Measurements from ENCODE around the gene BRD9. TPM values are rescaled to one million over a fixed set of nuclear protein-coding genes. Genes with fewer than 3 reads are reported as not detected.

BRD9 gene
- total RNA-seq, 1 donor from 2014 or later: 43.7 TPM

GRCh38 chr5:821504-821903 lies 71.1 kb downstream of the BRD9 start:
- H3K27ac Mint-ChIP-seq (ENCODE audit: unreplicated experiment): no peak overlapping the region

DNA sequence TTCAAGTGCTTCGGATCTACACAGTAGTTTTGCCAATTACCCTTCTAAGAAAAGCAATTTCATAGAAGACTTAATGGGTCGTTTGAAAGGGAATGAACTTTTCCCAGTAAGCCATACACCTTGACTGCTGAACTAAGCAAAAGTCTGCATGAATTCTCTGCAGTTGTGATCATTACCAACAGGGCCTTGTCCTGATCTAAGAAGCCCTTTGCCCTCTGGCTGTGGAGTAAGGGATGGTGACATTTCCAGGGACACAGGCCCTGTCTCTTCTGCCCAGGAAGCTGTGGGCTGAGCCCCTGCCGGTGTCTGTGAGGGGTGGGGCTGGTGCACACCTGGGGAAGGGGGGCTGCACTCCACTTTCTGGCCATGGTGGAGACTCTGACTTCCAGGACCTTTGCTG lies 72.4 kb downstream of the BRD9 start:
- H3K4me3 Mint-ChIP-seq (ENCODE audit: unreplicated experiment): no peak overlapping the region
- H3K9me3 Mint-ChIP-seq (ENCODE audit: unreplicated experiment): no peaks in the 10 kb centered on the region
- no peaks in the 10 kb centered on the region for H3K36me3 ChIP-seq (ENCODE audit: insufficient read depth, low read length)
- H3K4me1 ChIP-seq (ENCODE audit: insufficient read depth, low read length): no peaks in the 10 kb centered on the region
- H3K4me3 ChIP-seq (ENCODE audit: insufficient read depth, low read depth, low read length): no peak overlapping the region
- no peaks in the 10 kb centered on the region for H3K4me1 Mint-ChIP-seq (ENCODE audit: low read depth, unreplicated experiment)
- no peak overlapping the region for H3K9ac ChIP-seq (ENCODE audit: low read length)
- no peaks in the 10 kb centered on the region for H4K20me1 ChIP-seq (ENCODE audit: insufficient read depth, low read length)
- no peak for TF ChIP-seq EZH2 (IDR thresholded peaks at IDR 0.05; ENCODE audit: insufficient read depth, low read length)
- TF ChIP-seq, protein P1, sequence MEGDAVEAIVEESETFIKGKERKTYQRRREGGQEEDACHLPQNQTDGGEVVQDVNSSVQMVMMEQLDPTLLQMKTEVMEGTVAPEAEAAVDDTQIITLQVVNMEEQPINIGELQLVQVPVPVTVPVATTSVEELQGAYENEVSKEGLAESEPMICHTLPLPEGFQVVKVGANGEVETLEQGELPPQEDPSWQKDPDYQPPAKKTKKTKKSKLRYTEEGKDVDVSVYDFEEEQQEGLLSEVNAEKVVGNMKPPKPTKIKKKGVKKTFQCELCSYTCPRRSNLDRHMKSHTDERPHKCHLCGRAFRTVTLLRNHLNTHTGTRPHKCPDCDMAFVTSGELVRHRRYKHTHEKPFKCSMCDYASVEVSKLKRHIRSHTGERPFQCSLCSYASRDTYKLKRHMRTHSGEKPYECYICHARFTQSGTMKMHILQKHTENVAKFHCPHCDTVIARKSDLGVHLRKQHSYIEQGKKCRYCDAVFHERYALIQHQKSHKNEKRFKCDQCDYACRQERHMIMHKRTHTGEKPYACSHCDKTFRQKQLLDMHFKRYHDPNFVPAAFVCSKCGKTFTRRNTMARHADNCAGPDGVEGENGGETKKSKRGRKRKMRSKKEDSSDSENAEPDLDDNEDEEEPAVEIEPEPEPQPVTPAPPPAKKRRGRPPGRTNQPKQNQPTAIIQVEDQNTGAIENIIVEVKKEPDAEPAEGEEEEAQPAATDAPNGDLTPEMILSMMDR (IDR thresholded peaks at IDR 0.05; ENCODE audit: insufficient read depth, low read depth, low read length): no peak
- DNase-seq (ENCODE audit: low read depth) (no peak), FAIRE-seq (no peak)
- H3K36me3 Mint-ChIP-seq (ENCODE audit: low read depth, unreplicated experiment): peaks cover 59% of the 10 kb centered on the region
- no peaks in the 10 kb centered on the region for H3K27me3 ChIP-seq (ENCODE audit: insufficient read depth, low read length)
- no peak overlapping the region for H3K27ac Mint-ChIP-seq (ENCODE audit: unreplicated experiment)
- no peak overlapping the region for H3K4me2 ChIP-seq (ENCODE audit: low read length)
- H2AFZ ChIP-seq (ENCODE audit: low read depth, low read length): no peak overlapping the region
- H3K79me2 ChIP-seq (ENCODE audit: insufficient read depth, low read length): no peaks in the 10 kb centered on the region
- peaks cover 2% of the 10 kb centered on the region for H3K27me3 Mint-ChIP-seq (ENCODE audit: low read depth, unreplicated experiment)
- H3K27ac ChIP-seq (ENCODE audit: low read depth, low read length): no peak overlapping the region
- H3K9me3 ChIP-seq (ENCODE audit: insufficient read depth, low read depth, low read length): no peaks in the 10 kb centered on the region

More at GRCh38 chr5:821504-821903, 71.1 kb downstream of the BRD9 start:
- no peaks in the 10 kb centered on the region for H3K9me3 Mint-ChIP-seq (ENCODE audit: unreplicated experiment)
- H2AFZ ChIP-seq (ENCODE audit: low read depth, low read length): no peak overlapping the region
- no peak overlapping the region for H3K27ac ChIP-seq (ENCODE audit: low read depth, low read length)
- no peak for DNase-seq (ENCODE audit: low read depth)
- H3K4me3 Mint-ChIP-seq (ENCODE audit: unreplicated experiment): no peak overlapping the region
- H4K20me1 ChIP-seq (ENCODE audit: insufficient read depth, low read length): no peaks in the 10 kb centered on the region
- no peak overlapping the region for H3K4me2 ChIP-seq (ENCODE audit: low read length)
- no peaks in the 10 kb centered on the region for H3K27me3 ChIP-seq (ENCODE audit: insufficient read depth, low read length)
- H3K36me3 ChIP-seq (ENCODE audit: insufficient read depth, low read length): no peaks in the 10 kb centered on the region
- no peak overlapping the region for H3K4me3 ChIP-seq (ENCODE audit: insufficient read depth, low read depth, low read length)
- no peak for FAIRE-seq
- H3K4me1 Mint-ChIP-seq (ENCODE audit: low read depth, unreplicated experiment): no peaks in the 10 kb centered on the region
- H3K4me1 ChIP-seq (ENCODE audit: insufficient read depth, low read length): no peaks in the 10 kb centered on the region
- no peaks in the 10 kb centered on the region for H3K79me2 ChIP-seq (ENCODE audit: insufficient read depth, low read length)
- no peaks in the 10 kb centered on the region for H3K9me3 ChIP-seq (ENCODE audit: insufficient read depth, low read depth, low read length)
- TF ChIP-seq, protein P1 (IDR thresholded peaks at IDR 0.05; ENCODE audit: insufficient read depth, low read depth, low read length): no peak
- TF ChIP-seq EZH2 (IDR thresholded peaks at IDR 0.05; ENCODE audit: insufficient read depth, low read length): no peak
- H3K9ac ChIP-seq (ENCODE audit: low read length): no peak overlapping the region
- peaks cover 51% of the 10 kb centered on the region for H3K36me3 Mint-ChIP-seq (ENCODE audit: low read depth, unreplicated experiment)
- peaks cover 2% of the 10 kb centered on the region for H3K27me3 Mint-ChIP-seq (ENCODE audit: low read depth, unreplicated experiment)

DNA sequence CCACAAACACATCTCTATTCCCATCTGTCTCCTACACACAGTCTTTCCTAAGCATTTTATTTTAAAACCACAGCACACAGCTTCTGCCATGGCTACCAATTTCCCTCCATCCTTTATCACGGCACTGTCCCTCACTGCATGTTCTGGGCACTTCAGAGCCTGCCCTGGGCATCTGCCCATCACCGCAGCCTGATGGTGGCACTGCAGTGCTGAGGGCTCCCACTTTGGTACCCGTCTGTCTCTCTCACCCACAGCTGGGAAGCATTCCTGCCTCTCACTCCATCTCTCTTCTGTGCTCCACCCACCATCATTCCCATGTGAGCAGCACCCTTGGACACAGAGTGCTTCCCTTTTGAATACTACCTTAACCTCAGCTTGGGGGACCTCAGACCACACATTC lies 73.5 kb downstream of the BRD9 start:
- no peak for FAIRE-seq
- H3K27me3 Mint-ChIP-seq (ENCODE audit: low read depth, unreplicated experiment): peaks cover 2% of the 10 kb centered on the region

More for the DNA sequence above, 73.5 kb downstream of the BRD9 start:
- Mint-ChIP-seq H3K9me3 (ENCODE audit: unreplicated experiment) (no peaks in the 10 kb centered on the region), H3K27ac (ENCODE audit: unreplicated experiment) (no peak overlapping the region), H3K4me1 (ENCODE audit: low read depth, unreplicated experiment) (no peaks in the 10 kb centered on the region), H3K4me3 (ENCODE audit: unreplicated experiment) (no peak overlapping the region), H3K36me3 (ENCODE audit: low read depth, unreplicated experiment) (peaks cover 51% of the 10 kb centered on the region)
- H3K4me3 ChIP-seq (ENCODE audit: insufficient read depth, low read depth, low read length): no peak overlapping the region
- H3K79me2 ChIP-seq (ENCODE audit: insufficient read depth, low read length): no peaks in the 10 kb centered on the region
- H3K9ac ChIP-seq (ENCODE audit: low read length): no peak overlapping the region
- H3K9me3 ChIP-seq (ENCODE audit: insufficient read depth, low read depth, low read length): no peaks in the 10 kb centered on the region
- no peak for DNase-seq (ENCODE audit: low read depth)
- no peaks in the 10 kb centered on the region for H3K36me3 ChIP-seq (ENCODE audit: insufficient read depth, low read length)
- H2AFZ ChIP-seq (ENCODE audit: low read depth, low read length): no peak overlapping the region
- H3K4me1 ChIP-seq (ENCODE audit: insufficient read depth, low read length): no peaks in the 10 kb centered on the region
- TF ChIP-seq EZH2 (IDR thresholded peaks at IDR 0.05; ENCODE audit: insufficient read depth, low read length): no peak
- TF ChIP-seq, protein P1 (IDR thresholded peaks at IDR 0.05; ENCODE audit: insufficient read depth, low read depth, low read length): no peak
- H3K27ac ChIP-seq (ENCODE audit: low read depth, low read length): no peak overlapping the region
- no peaks in the 10 kb centered on the region for H4K20me1 ChIP-seq (ENCODE audit: insufficient read depth, low read length)
- H3K27me3 ChIP-seq (ENCODE audit: insufficient read depth, low read length): no peaks in the 10 kb centered on the region
- no peak overlapping the region for H3K4me2 ChIP-seq (ENCODE audit: low read length)

Data from astrocyte (in vitro differentiated cells and primary cell).